Measurements from ENCODE around the gene MYH16.

DNA sequence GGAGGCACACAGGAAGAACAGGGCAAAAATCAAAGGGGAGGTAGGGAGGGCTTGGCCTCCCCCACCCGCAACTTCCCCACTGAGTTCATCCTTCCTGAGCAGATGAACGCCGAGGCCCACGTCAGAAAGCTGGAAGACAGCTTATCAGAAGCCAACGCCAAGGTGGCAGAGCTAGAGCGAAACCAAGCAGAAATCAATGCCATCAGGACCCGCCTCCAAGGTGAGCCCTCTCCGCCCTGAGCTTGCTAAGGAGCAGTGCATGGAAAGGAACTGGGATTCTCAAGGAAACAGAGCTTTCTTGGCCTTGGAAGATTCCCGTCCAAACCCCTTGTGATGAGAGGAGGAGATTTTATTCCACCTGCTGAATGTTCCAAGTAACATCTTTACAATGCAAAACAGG is 16.5 kb downstream of the MYH16 start:
- TF ChIP-seq ZNF274 (IDR thresholded peaks at IDR 0.05; ENCODE audit: low read depth, low read length) = no peak
- no peak for TF ChIP-seq YY1 (IDR thresholded peaks at IDR 0.05; ENCODE audit: insufficient read depth, insufficient read length)
- no peak for TF ChIP-seq SUZ12 (IDR thresholded peaks at IDR 0.05; ENCODE audit: extremely low read depth, insufficient read depth, insufficient read length)
